Heart left ventricle (tissue), 16 donors: ENCODE results near the gene PDE3A. TPM values are rescaled to one million over a fixed set of nuclear protein-coding genes. Genes with fewer than 3 reads are reported as not detected.

Experiments
- ATAC-seq, 4 donors: fragments of 200-7000 bp; cut with Tn5 transposase; one replicate each; pipeline ENCODE4 v1.9.1; 2020 to 2022; ENCODE audit warnings: moderate library complexity in 4 of 4, mild to moderate bottlenecking in 3 of 4, moderate number of reproducible peaks in 1 of 4
- DNase-seq, 5 donors: peaks; one replicate each; pipeline ENCODE4 v3.0.0-alpha.2; 2020
- H3K27ac ChIP-seq, 12 donors: fragments of 200-600 bp; sonication (generic) in 4 of 12; one replicate each; pipeline versions ENCODE4 v1.5.0 to v1.8.0; 2016 to 2022; ENCODE audit warnings: mild to moderate bottlenecking in 2 of 12
- H3K27me3 ChIP-seq, 9 donors: fragments of 200-600 bp; sonication (generic) in 2 of 9; one replicate each; pipeline versions ENCODE4 v1.5.1 to v1.8.0; 2016 to 2022; ENCODE audit warnings: mild to moderate bottlenecking in 3 of 9
- H3K36me3 ChIP-seq, 9 donors: fragments of 200-600 bp; sonication (generic) in 2 of 9; one replicate each; pipeline versions ENCODE4 v1.5.0 to v1.8.0; 2018 to 2022; ENCODE audit warnings: mild to moderate bottlenecking in 2 of 9
- H3K4me1 ChIP-seq, 12 donors: fragments of 200-600 bp; sonication (generic) in 4 of 12; one replicate each; pipeline versions ENCODE4 v1.5.0 to v1.8.0; 2016 to 2022; ENCODE audit warnings: mild to moderate bottlenecking in 3 of 12
- H3K4me3 ChIP-seq, 12 donors: fragments of 200-600 bp; sonication (generic) in 4 of 12; one replicate each; pipeline versions ENCODE4 v1.5.0 to v1.8.0; 2017 to 2022; ENCODE audit warnings: mild to moderate bottlenecking in 9 of 12, moderate library complexity in 4 of 12
- H3K9me3 ChIP-seq, 12 donors: fragments of 200-600 bp; sonication (generic) in 4 of 12; one replicate each; pipeline versions ENCODE4 v1.5.0 to v1.8.0; 2016 to 2022; ENCODE audit warnings: mild to moderate bottlenecking in 1 of 12
- POLR2A ChIP-seq, 2 donors: fragments of 450-650 bp; IDR thresholded peaks; one replicate each; pipeline ENCODE4 v1.6.1; 2017; ENCODE audit warnings: antibody characterized with exemption in 2 of 2, mild to moderate bottlenecking in 2 of 2, moderate library complexity in 2 of 2
- WGBS, 4 donors: extraction: QIAGEN DNeasy Blood & Tissue Kit in 2 of 4; methylation state at CpG; one replicate each; pipeline versions ENCODE4 v1.1.5 to v1.1.7; 2013 to 2018; 5-methylcytosine and 5-hydroxymethylcytosine counted together
- intact Hi-C, 10 donors: fragments of 100-400 bp; cut with DNase I; formaldehyde crosslinking; loops; one replicate each; pipeline versions ENCODE4 v1.11.1 to v1.14.2; 2022
- polyA plus RNA-seq, 2 donors: library from polyadenylated mRNA; stranded (reverse); fragments of 200-250 nt; gene quantifications; one replicate each; pipeline ENCODE4 v1.2.3, GENCODE V29; 2013
- total RNA-seq, 9 donors: library from RNA; depleted of rRNA in 2 of 9; stranded (reverse); fragments of >200 nt in 2 of 9; fragmentation: NEBNext Ultra II Directional in 3 of 9; extraction: Animal tissue kit (Norgen Biotek cat#: 25700) in 3 of 9; gene quantifications; one replicate each; pipeline versions ENCODE4 v1.1.0 to v1.2.4, GENCODE V29; 2016 to 2023
- TF ChIP-seq, protein P1 (sequence below), 12 donors: fragments of 200-600 bp; sonication (generic) in 4 of 12; IDR thresholded peaks; one replicate each; pipeline versions ENCODE4 v1.5.0 to v1.8.0; 2018 to 2022; ENCODE audit warnings: antibody characterized with exemption in 12 of 12, mild to moderate bottlenecking in 5 of 12
- donor health status: ischemic (EF 13 %, LVEDD 7.1; RV severe dilation, severe dysfunction).
- donor health status: healthy with polysubstance abuse.
- donor health status: DM: no; HTN: yes; CAD: no.
- donor health status: DM: no; HTN: no; CAD: no.
- donor health status: ischemic (EF 25% LVEDD 6.9; RV normal size, moderate dysfunction).
- donor health status: ischemic (EF 25% LVEDD 5.7; RV mildly dilated, moderate dysfunction).
- donor health status: healthy.
- donor health status: DM: yes; HTN: yes; CAD: no.
- donor health status: ischemic (EF 35%, LVEDD 5.7; RV mildly dilated, moderate dysfunction).
- donor health status: nonischemic (EF 11% LVEDD 7.7; RV severe dilation, severe dysfunction).
- donor health status: DM: yes; HTN: yes; CAD: no.
- donor health status: PGD.
- donor health status: ischemic (EF 29% LVEDD 5.4; RV normal size, mild dysfunction).
- donor health status: nonischemic (EF 23%, LVEDD 6.1; RV moderate dilation, normal function).

PDE3A gene
- total and polyA plus RNA-seq, 11 donors: 44.5 to 295 (median 183) TPM

DNA sequence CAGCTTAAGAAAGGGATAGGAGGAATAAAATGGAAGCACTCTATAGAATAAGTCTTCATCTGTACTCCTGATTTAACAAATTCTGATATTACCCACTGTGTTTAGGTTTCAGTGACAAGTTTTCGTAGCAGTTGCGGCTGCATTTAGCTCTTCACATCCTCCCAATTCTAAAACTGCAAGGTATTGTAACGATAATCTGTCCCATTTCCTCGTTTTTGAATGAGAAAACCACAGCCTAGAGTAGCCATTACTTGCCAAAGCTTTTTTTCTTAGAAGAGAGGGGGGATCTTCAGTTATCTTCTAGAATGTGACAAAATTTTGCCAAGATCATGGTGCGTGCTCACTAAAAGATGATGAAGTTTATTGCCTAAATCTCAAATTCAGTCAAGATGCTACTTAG lies 155.8 kb downstream of the PDE3A start:
- intact Hi-C loops: loop anchor here in 1 of 10 donors (10.0 kb wide), 1 partner anchor 399 kb away; no protein-coding TSS in a partner anchor
- Histone ChIP-seq H3K27me3 (no peaks in the 10 kb centered on the region), H3K9me3 (no peaks in the 10 kb centered on the region), H3K36me3 (no peaks in the 10 kb centered on the region), H3K4me3 (no peak overlapping the region), H3K27ac (peak overlapping the region in 1 of 12 donors; percentile 4), H3K4me1 (peaks cover 0 to 72% (median 27%) of the 10 kb centered on the region in 12 donors)
- DNase-seq: no peak
- 80 to 86% (median 82%) methylated on average over 5 of the region's 5 CpGs for WGBS, 4 donors
- TF ChIP-seq, protein P1, sequence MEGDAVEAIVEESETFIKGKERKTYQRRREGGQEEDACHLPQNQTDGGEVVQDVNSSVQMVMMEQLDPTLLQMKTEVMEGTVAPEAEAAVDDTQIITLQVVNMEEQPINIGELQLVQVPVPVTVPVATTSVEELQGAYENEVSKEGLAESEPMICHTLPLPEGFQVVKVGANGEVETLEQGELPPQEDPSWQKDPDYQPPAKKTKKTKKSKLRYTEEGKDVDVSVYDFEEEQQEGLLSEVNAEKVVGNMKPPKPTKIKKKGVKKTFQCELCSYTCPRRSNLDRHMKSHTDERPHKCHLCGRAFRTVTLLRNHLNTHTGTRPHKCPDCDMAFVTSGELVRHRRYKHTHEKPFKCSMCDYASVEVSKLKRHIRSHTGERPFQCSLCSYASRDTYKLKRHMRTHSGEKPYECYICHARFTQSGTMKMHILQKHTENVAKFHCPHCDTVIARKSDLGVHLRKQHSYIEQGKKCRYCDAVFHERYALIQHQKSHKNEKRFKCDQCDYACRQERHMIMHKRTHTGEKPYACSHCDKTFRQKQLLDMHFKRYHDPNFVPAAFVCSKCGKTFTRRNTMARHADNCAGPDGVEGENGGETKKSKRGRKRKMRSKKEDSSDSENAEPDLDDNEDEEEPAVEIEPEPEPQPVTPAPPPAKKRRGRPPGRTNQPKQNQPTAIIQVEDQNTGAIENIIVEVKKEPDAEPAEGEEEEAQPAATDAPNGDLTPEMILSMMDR (IDR thresholded peaks at IDR 0.05): no peak
- no peak for TF ChIP-seq POLR2A (IDR thresholded peaks at IDR 0.05)
- ATAC-seq: no peak

DNA sequence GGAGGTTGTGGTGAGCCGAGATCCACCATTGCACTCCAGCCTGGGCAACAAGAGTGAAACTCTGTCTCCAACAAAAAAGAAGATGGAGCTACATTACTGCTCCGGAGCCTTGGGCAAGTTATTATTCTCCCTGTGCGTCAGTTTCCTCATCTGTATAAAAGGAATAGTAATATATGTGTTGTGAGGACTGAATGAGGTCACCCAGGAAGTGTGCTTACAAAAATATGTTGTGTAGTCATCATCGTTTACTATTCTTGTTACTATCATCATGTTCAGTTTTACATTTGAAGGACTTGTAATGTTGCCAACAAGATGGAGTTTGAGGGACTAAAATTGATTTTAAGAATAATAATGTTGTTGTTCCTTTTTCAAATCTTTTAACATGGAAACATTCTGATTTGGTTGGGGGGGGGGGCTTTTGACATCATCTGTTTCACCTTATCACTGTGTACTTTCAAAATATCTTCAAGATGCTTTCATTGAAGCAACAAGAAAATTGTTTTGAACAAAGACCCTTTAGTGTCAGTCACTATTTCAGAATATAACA lies 156.8 kb downstream of the PDE3A start:
- DNase-seq (no peak), ATAC-seq (no peak)
- TF ChIP-seq, protein P1 (IDR thresholded peaks at IDR 0.05): no peak
- TF ChIP-seq POLR2A (IDR thresholded peaks at IDR 0.05): no peak
- intact Hi-C loops: loop anchor here in 1 of 10 donors (10.0 kb wide), 1 partner anchor 400 kb away; no protein-coding TSS in a partner anchor
- no peak overlapping the region for H3K4me3 ChIP-seq
- peaks cover 0 to 63% (median 24%) of the 10 kb centered on the region in 12 donors for H3K4me1 ChIP-seq
- H3K9me3 ChIP-seq: no peaks in the 10 kb centered on the region
- no peaks in the 10 kb centered on the region for H3K27me3 ChIP-seq
- H3K27ac ChIP-seq: peak overlapping the region in 4 of 12 donors; percentile 2 to 33 (median 32)
- no peaks in the 10 kb centered on the region for H3K36me3 ChIP-seq
- WGBS, 4 donors: 66 to 79% (median 70%) methylated on average over 4 of the region's 4 CpGs

- TF ChIP-seq POLR2A (IDR thresholded peaks at IDR 0.05): no peak
- TF ChIP-seq, protein P1 (IDR thresholded peaks at IDR 0.05): no peak
- Histone ChIP-seq H3K4me3 (no peak overlapping the region), H3K4me1 (peaks cover 0 to 40% (median 16%) of the 10 kb centered on the region in 12 donors), H3K36me3 (no peaks in the 10 kb centered on the region), H3K27ac (peak overlapping the region in 9 of 12 donors; percentile 9 to 70 (median 39)), H3K27me3 (no peaks in the 10 kb centered on the region), H3K9me3 (no peaks in the 10 kb centered on the region)
- peak in 3 of 4 donors; percentile 16 to 60 (median 35) for ATAC-seq
- DNase-seq: no peak
- WGBS, 4 donors: 45 to 58% (median 46%) methylated on average over 8 of the region's 8 CpGs
- intact Hi-C loops: loop anchor here in 1 of 10 donors (10.0 kb wide), 1 partner anchor 403 kb away; no protein-coding TSS in a partner anchor
These were observed 159.3 kb downstream of the PDE3A start for GRCh38 chr12:20527417-20528163.

GRCh38 chr12:20528208-20528607 lies 159.9 kb downstream of the PDE3A start:
- ATAC-seq (peak in 3 of 4 donors; percentile 20 to 39 (median 25)), DNase-seq (no peak)
- H3K27me3 ChIP-seq: no peaks in the 10 kb centered on the region
- no peaks in the 10 kb centered on the region for H3K9me3 ChIP-seq
- TF ChIP-seq POLR2A (IDR thresholded peaks at IDR 0.05): no peak
- TF ChIP-seq, protein P1 (IDR thresholded peaks at IDR 0.05): peak in 1 of 12 donors; percentile 10
- H3K27ac ChIP-seq: peak overlapping the region in 7 of 12 donors; percentile 13 to 70 (median 49)
- peaks cover 0 to 40% (median 16%) of the 10 kb centered on the region in 12 donors for H3K4me1 ChIP-seq
- intact Hi-C loops: loop anchor here in 1 of 10 donors (10.0 kb wide), 1 partner anchor 403 kb away; no protein-coding TSS in a partner anchor
- no peak overlapping the region for H3K4me3 ChIP-seq
- H3K36me3 ChIP-seq: no peaks in the 10 kb centered on the region
- 26 to 52% (median 36%) methylated on average over 1 of the region's 1 CpG for WGBS, 4 donors
